Mucosa of descending colon (tissue), 3 donors: Measurements from ENCODE around the gene TTC7B. TPM values are rescaled to one million over a fixed set of nuclear protein-coding genes. Genes with fewer than 3 reads are reported as not detected.

Experiments used
- ATAC-seq: fragments of 200-7000 bp; cut with Tn5 transposase; one replicate; pipeline ENCODE4 v1.9.1; 2020; ENCODE audit warnings: mild to moderate bottlenecking, moderate library complexity
- DNase-seq, 3 donors: peaks; one replicate each; pipeline ENCODE4 v3.0.0-alpha.2; 2020
- H3K36me3 ChIP-seq: fragments of 200-600 bp; one replicate; pipeline ENCODE4 v1.8.0; 2021; ENCODE audit warnings: low read depth, mild to moderate bottlenecking
- H3K4me1 ChIP-seq: fragments of 200-600 bp; one replicate; pipeline ENCODE4 v1.8.0; 2021; ENCODE audit warnings: low read depth, mild to moderate bottlenecking
- H3K4me3 ChIP-seq: fragments of 200-600 bp; one replicate; pipeline ENCODE4 v1.8.0; 2021; ENCODE audit warnings: mild to moderate bottlenecking
- H3K9me3 ChIP-seq: fragments of 200-600 bp; one replicate; pipeline ENCODE4 v1.8.0; 2021; ENCODE audit warnings: mild to moderate bottlenecking
- CTCF ChIP-seq: fragments of 200-600 bp; IDR thresholded peaks from one replicate; pipeline ENCODE4 v1.8.0; 2022; ENCODE audit warnings: antibody characterized with exemption, mild to moderate bottlenecking
- intact Hi-C, 2 donors: fragments of 100-400 bp; cut with DNase I in 1 of 2; cut with micrococcal nuclease in 1 of 2; formaldehyde crosslinking; loops; one replicate each; pipeline versions ENCODE4 v1.11.0 to v1.11.1; 2022; cut with DNase I, micrococcal nuclease
- total RNA-seq, 3 donors: library from RNA; stranded (reverse); fragmentation: NEBNext Ultra II Directional in 2 of 3; extraction: Animal tissue kit (Norgen Biotek cat#: 25700) in 2 of 3; gene quantifications; one replicate each; pipeline versions ENCODE4 v1.2.1 to v1.2.4, GENCODE V29; 2021 to 2023
- donor health status: DM: no; HTN: no; CAD: no; lungs with moderate emphysema.
- donor health status: DM: no; HTN: no; CAD: no.
- donor health status: DM: no; HTN: yes; CAD: no.

Gene TTC7B
- total RNA-seq, 3 donors from 2014 or later = 6.0 to 72.8 (median 10.0) TPM

DNA sequence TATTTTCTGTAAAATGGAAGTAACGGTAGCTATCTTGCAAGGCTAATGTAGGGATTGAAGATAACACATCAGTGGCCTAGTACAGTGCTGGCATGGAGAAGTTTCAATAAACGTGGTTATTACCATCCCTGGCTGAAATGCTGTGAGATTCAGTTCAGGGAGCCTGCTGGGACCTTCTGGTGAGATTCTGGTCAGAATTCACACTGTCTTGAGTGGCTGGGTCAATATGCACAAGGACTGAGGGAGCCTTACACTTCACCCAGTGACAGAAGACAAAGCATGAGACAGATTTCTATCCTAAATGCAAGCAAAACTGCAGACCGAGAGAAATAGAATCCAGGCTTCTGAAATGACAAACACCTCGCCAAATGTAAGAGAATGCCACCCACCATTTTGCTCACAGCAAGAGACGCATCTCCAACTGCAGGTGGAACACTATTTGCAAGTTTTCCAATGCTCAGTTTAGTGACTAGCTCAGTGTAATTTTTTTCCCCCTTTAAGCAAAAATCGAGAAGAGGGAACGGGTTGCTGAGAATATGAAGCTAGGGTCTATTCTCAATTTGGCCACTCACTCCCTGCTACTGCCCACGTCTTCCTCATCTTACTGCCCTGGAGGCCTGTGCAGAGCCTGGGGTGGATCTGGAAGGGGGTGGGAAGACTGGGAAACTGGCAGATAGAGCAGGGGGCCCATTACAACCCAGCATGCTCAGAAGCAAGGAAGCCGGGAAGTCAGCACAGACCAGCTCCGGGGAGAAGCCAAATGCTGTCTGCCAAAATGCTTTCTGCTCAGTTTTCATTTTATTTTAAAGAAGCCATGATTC, 201.3 kb downstream of the TTC7B start:
- ATAC-seq (no peak), DNase-seq (no peak)
- Histone ChIP-seq H3K4me3 (no peak overlapping the region), H3K9me3 (no peaks in the 10 kb centered on the region), H3K4me1 (no peaks in the 10 kb centered on the region), H3K36me3 (no peaks in the 10 kb centered on the region)
- intact Hi-C loops = no loop called here
- TF ChIP-seq CTCF = no peak

GRCh38 chr14:90613997-90614396, 202.2 kb downstream of the TTC7B start:
- DNase-seq = no peak
- TF ChIP-seq CTCF = no peak
- ATAC-seq = no peak
- no peaks in the 10 kb centered on the region for H3K9me3 ChIP-seq
- intact Hi-C loops = no loop called here
- H3K36me3 ChIP-seq = no peaks in the 10 kb centered on the region
- no peaks in the 10 kb centered on the region for H3K4me1 ChIP-seq
- no peak overlapping the region for H3K4me3 ChIP-seq

DNA sequence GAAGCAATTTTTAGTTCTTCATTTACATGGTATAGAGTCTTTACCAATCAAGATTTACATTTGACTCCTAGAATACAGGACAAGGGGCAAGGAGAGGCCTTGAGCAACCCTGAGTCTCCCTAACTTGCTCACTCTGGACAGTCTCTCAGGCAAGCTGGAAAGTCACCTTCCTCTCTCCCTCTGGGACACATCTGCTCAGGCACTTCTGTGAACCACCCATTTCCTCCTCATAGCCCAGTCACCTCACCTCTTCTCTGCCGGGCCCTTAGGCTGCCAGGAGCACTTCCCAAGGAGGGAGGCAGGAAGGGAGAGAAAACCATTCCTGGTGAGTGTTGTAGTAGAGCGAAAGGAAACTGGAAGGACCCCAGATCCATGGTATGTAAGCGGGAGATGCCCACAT, 202.8 kb downstream of the TTC7B start:
- DNase-seq (no peak), ATAC-seq (no peak)
- no peaks in the 10 kb centered on the region for H3K36me3 ChIP-seq
- H3K4me3 ChIP-seq = no peak overlapping the region
- no peak for TF ChIP-seq CTCF
- H3K4me1 ChIP-seq = no peaks in the 10 kb centered on the region
- no peaks in the 10 kb centered on the region for H3K9me3 ChIP-seq
- intact Hi-C loops = no loop called here

GRCh38 chr14:90612801-90613200, 203.4 kb downstream of the TTC7B start:
- no peaks in the 10 kb centered on the region for H3K9me3 ChIP-seq
- no peaks in the 10 kb centered on the region for H3K4me1 ChIP-seq
- no peak for TF ChIP-seq CTCF
- DNase-seq = no peak
- H3K36me3 ChIP-seq = no peaks in the 10 kb centered on the region
- intact Hi-C loops = no loop called here
- ATAC-seq = no peak
- no peak overlapping the region for H3K4me3 ChIP-seq

GRCh38 chr14:90611936-90612335, 204.3 kb downstream of the TTC7B start:
- ATAC-seq = no peak
- Histone ChIP-seq H3K4me1 (no peaks in the 10 kb centered on the region), H3K9me3 (no peaks in the 10 kb centered on the region), H3K4me3 (no peak overlapping the region), H3K36me3 (no peaks in the 10 kb centered on the region)
- intact Hi-C loops = no loop called here
- DNase-seq = no peak
- no peak for TF ChIP-seq CTCF
